HG03469 (cell line): Measurements from ENCODE around the gene TRIL.

ENCODE experiments used
- ATAC-seq: cut with Tn5 transposase; IDR thresholded peaks from one replicate; pipeline ENCODE4 v1.9.1; 2021; ENCODE audit warnings: mild to moderate bottlenecking, moderate library complexity, moderate number of reproducible peaks; ENCODE audit not compliant: unreplicated experiment

TRIL gene

DNA sequence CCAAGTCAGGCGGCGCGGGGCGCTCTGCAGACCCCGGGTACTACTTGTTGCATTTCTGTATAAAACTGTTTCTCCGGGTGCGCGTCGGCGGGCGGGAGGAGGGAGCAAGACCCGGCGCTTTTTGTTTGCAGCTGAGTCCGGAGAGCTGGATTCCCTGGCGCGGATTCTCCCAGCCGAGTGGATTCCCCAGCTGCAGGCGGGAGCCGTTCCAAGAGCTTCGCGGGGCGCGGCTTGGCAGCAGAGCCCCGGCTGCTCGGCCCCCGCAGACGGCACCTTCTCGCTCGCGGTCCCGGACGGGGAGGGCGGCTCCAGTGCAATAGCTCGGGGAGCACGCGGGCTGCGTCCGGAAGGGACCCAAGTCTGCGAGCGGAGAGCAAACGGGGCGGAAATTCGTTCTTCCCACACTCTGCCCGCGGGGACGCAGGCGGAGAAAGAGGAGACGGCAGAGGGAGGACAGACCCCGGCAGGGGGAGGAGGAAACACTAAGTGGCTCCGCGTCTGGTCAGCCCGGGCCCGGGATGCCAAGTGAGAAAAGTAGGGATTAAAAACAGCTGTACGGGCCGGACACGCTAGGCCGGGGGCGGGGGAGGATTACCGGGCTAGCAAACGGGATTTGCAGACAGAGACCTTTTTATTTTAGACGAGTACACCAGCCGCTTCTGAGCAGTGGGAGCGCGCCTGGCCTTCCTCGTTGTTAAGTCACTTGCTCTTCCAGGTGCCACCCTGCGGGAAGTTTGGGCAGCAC lies at the start of gene TRIL:
TRIL (minus strand) TSS at position 96 of the 745 bp plus-strand sequence. CDS start 284 bp downstream, outside the sequence.
- no peak for ATAC-seq

GRCh38 chr7:29007127-29007526 lies 49.0 kb upstream of the TRIL start:
- ATAC-seq: no peak

- no peak for ATAC-seq
These were observed 47.7 kb upstream of the TRIL start for GRCh38 chr7:29005829-29006228.

DNA sequence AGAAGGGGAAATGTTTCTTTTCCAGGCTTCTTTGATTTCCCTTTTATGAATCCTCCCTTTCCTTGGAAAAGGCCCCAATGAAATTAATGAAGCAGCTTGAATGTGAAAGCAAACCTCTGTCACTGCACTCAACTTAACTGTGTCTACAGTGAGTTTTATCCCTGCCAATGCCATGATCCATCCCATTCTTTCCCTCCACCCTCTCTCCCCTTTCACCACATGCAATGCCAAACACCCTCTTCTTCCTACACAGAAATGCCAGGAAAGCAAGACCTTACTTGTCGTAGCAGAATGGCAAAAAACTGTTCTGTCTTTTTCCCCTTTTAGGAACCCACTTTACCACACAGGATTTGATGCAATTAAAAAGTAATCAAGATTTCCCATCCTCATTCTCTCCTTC lies 47.3 kb upstream of the TRIL start:
- no peak for ATAC-seq

- ATAC-seq: no peak
These were observed 45.6 kb upstream of the TRIL start for GRCh38 chr7:29003703-29004102.

- ATAC-seq: no peak
These were observed 42.6 kb upstream of the TRIL start for GRCh38 chr7:29000717-29001076.

DNA sequence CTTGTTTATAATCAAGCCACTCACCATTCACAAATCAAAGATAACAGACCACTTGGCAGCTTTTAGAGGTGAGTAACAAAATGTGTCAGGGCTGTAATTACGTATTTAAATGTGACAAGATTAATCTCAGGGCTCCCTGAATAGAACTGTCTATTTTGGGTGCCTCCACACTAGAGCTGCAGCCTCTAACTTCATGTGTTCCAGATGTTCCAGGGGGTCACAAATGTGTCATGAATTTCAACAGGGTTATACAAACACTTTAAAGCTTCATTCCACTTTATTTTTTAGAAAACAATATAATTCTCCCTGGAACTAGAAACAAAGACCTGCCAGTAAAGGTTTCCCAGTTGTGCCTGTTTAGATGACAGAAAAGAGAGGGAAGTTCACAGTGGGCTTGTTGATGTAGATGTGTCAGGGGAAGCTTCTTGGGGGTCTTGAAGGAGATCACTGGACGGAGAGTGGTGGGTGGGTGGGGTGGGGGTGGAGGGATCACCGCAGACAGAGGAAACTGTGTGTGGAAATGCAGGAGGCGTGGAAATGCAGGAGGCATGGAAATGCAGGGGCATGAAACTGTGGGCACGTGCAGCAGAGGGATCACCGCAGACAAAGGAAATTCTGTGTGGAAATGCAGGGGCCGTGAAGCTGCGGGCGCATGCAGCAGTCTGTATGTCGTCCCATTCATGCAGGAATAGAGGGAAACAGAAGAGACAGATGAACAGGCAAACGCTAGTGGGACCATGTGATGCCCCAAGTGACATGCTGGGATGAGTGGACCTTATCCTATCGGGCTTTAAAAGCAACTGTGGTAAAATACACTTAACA lies 42.0 kb upstream of the TRIL start:
- ATAC-seq: no peak

- ATAC-seq: no peak
These were observed 41.3 kb upstream of the TRIL start for GRCh38 chr7:28999427-28999826.

DNA sequence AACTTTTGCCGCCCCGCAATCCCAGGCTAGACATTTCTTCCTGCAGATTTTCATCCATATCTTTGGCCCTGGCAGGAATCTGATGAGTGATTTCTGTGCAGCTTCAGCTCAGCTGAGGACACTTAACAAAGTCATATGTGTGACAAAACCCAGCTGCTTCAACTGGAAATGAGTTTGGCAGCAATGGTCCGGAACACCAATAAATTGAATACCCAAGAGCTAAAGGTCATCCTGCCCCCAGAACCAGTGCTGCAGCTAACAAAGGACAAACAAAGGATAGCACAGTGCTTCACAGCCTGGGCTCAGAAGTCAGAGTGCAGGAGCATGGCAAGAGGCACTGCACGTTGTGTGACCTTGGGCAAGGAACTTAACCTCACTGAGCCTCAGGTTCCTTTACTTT lies 40.0 kb upstream of the TRIL start:
- ATAC-seq: no peak

DNA sequence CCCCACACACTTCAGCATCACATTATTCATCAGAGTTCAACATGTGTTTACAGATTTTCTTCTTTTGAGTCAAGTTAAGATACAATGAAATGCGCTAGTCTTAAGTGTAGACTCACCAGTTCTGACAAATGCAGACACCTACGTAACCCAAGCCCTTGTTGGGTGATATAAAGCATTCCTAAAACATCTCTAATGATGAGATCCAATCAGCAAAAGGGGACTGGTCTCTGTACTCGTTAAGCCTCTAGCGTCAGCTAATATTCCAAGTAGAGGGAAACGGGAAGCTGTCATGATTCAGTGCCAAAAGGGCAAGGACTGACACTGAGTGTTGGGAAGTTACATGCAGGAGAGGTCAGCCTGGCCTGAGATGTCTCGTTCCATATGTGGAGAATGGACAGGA lies 38.7 kb upstream of the TRIL start:
- ATAC-seq: no peak

DNA sequence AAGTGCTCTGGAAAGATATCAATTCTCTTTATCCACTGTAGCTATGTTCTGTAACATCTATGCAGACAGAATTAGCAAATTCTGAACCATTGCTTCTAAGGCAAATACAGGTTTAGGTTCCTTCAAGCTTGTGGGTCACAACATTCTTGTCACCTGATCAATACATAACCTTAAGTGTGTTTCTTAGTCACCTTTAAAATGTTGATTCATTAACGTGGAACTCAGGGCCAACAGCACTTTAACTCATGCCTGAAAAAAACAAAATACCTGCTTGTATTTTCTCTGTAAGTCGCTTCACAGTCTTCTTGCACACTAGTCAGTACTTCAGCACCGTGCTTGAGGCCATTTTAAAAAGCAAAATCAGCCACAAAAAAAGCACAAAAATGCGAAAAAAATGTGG lies 35.2 kb upstream of the TRIL start:
- no peak for ATAC-seq

GRCh38 chr7:28992798-28993197 lies 34.7 kb upstream of the TRIL start:
- no peak for ATAC-seq

- ATAC-seq: no peak
These were observed 32.2 kb upstream of the TRIL start for GRCh38 chr7:28990200-28990960.

GRCh38 chr7:28989211-28989980 lies 31.3 kb upstream of the TRIL start:
- no peak for ATAC-seq

DNA sequence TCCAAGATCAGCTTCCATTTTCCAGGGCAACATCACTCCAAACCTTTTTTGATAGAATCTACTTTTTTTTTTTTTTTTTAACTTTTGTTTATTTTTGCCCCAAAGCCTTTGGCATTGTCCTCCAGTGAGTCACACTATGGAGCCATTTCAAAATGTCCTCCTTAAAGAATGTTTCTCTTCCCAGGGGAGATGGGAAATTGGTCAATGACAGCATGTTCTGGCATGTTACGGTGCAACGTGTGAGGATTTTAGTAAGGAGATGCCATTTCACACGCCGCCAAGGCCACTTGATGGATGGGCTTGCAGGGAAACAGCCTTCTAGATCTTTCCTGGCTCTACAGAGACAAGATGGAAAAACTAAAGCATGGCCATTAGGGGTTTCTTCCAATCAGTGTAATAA lies 30.7 kb upstream of the TRIL start:
- ATAC-seq: no peak

- ATAC-seq: no peak
These were observed 30.0 kb upstream of the TRIL start for GRCh38 chr7:28988091-28988490.

DNA sequence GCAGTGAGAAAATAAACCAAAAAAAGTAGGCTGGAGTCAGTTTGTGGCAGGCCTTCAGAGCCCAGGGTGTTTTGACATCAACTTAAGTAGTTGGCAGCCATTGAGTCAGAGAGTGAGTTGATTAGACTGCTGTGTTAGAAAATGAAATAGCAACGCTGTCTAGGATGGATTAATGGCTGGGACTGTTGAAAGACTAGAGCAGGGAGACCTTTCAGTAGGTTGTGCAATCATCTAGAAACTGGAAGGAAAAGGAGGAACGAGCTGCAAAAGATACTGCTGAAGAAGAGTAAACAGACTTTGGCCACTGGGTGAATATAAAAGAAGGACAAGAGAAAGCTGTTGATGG lies 28.6 kb upstream of the TRIL start:
- ATAC-seq: no peak

DNA sequence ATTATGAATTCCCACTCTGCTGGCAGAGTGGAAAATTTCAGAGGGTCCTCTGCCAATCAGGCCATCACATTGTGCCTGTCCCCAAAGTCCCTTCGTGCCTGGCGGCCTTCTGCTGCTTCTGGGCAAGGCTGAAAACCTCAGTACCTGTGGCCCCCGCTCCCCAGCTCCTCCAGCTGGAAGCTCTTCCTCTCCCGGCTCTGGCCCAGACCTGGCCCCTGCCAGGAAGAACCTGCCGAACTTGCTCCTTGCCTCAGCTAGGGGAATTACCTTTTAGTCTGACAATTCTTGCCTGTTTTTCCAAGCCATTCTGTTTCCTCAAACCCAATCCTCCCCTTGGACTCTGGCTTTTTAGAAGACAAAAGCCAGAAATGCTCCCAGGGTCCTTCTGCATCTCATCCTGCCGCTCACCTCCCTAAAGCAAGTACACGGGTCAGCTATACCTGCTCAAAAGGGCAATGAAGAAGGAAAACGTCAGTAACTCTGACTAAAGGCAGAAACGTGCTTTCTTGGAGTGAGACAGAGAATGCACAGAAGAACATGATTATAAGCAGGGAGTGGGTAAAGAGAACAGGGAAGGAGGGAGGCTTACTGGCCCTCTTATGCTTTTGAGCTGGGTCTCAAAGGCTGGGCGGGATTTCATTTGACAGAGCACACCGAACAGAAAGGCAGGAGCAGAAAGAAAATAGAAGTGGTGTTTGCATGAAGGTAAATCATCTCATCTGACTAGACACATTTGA lies 28.1 kb upstream of the TRIL start:
- no peak for ATAC-seq

DNA sequence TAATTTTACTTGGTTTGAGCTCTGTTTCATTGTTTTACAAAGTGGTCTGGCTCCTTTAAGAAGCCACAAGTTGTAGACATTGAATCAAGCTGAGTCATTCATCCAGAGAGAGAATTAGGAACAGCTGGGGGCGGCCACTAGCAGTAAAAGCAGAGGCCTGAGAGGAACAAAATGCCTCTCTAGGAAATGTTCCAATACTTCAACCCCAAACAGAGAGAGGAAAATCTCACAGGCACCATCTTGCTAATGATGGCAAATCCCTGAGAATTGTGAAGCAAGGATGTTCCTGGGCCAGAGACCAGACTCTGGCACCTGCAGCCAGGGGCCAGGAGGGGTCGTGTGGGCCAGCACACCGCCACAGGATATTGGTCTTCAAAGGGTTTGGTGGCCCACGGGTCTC lies 26.5 kb upstream of the TRIL start:
- ATAC-seq: no peak

DNA sequence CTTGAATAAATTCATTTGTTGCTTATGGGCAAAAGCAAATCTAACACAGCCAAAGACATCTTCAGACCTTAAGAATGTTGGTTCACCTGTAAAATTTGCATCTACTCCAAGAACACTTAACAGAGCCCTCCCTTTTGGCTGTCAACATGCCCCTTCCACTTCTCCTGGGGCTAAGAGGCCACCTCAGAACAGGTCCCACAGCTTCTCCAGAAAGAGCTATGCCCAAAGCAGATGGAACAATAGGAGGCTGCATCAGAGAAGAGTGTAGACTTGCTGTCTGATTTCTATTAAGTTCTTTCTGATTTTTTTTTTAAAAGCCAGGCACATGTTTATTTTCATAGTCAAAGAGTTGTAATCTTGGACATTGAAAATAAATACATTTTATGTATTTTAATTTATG lies 26.1 kb upstream of the TRIL start:
- ATAC-seq: no peak
